ENCODE measurements around the gene CACNA2D4.

GRCh38 chr12:1956716-1957115, 38.3 kb upstream of the CACNA2D4 start:
- TF ChIP-seq EZH2phosphoT487 (IDR thresholded peaks at IDR 0.05; ENCODE audit: insufficient read depth, low read depth) (no peak), EZH2 (IDR thresholded peaks at IDR 0.05; ENCODE audit: insufficient read depth, poor library complexity, severe bottlenecking) (no peak)
